SU-DHL-6 (cell line): ENCODE measurements around the gene PCSK1.

Experiments
- H2AFZ ChIP-seq: fragments of 200-600 bp; sonication (generic); 2 replicates; pipeline ENCODE4 v1.6.1; 2014; ENCODE audit warnings: low read depth, mild to moderate bottlenecking, moderate library complexity, mixed read lengths, antibody characterized with exemption, low read length; ENCODE audit not compliant: severe bottlenecking
- H3F3A ChIP-seq: fragments of 200-600 bp; shearing (Covaris generic); 2 replicates; pipeline ENCODE4 v1.6.0; 2016; ENCODE audit warnings: antibody characterized with exemption, mild to moderate bottlenecking; ENCODE audit not compliant: insufficient read depth
- H3K27ac ChIP-seq: fragments of 200-600 bp; sonication (generic); 2 replicates; pipeline ENCODE4 v1.5.1; 2016; ENCODE audit warnings: low read depth, mild to moderate bottlenecking, low read length, moderate library complexity, mixed read lengths
- H3K27me3 ChIP-seq: fragments of 200-600 bp; sonication (generic), shearing (Covaris generic); 2 replicates; pipeline ENCODE4 v1.6.0; 2014; ENCODE audit warnings: mild to moderate bottlenecking, low read length
- H3K36me3 ChIP-seq: fragments of 200-600 bp; sonication (generic); 2 replicates; pipeline ENCODE4 v1.6.1; 2014; ENCODE audit warnings: mild to moderate bottlenecking, low read length, mixed read lengths
- H3K4me2 ChIP-seq: fragments of 300-600, 200-600 bp; shearing (Covaris generic), sonication (generic); 2 replicates; pipeline ENCODE4 v1.6.0; 2014; ENCODE audit warnings: low read length, low read depth, mild to moderate bottlenecking; ENCODE audit not compliant: poor library complexity, severe bottlenecking
- H3K4me3 ChIP-seq: fragments of 200-600 bp; sonication (generic); 2 replicates; pipeline ENCODE4 v1.5.1; 2014; ENCODE audit warnings: antibody characterized with exemption, low read length, mild to moderate bottlenecking, mixed read lengths; ENCODE audit not compliant: insufficient read depth, poor library complexity, severe bottlenecking
- H3K79me2 ChIP-seq: fragments of 200-600 bp; sonication (generic); 2 replicates; pipeline ENCODE4 v1.6.1; 2014; ENCODE audit warnings: mild to moderate bottlenecking, low read length, moderate library complexity; ENCODE audit not compliant: insufficient read depth
- H3K9ac ChIP-seq: fragments of 200-600 bp; sonication (generic); 2 replicates; pipeline ENCODE4 v1.7.0; 2014; ENCODE audit warnings: mild to moderate bottlenecking, low read length
- H3K9me2 ChIP-seq: fragments of 200-600 bp; sonication (generic); replicated peaks from 2 replicates; pipeline ENCODE4 v1.6.1; 2014; ENCODE audit warnings: low read length; ENCODE audit not compliant: insufficient read depth
- H3K9me3 ChIP-seq: fragments of 200-600 bp; sonication (generic); 2 replicates; pipeline ENCODE4 v1.6.1; 2014; ENCODE audit warnings: low read length, mixed read lengths; ENCODE audit not compliant: insufficient read depth
- H4K20me1 ChIP-seq: fragments of 200-600 bp; sonication (generic); 2 replicates; pipeline ENCODE4 v1.6.1; 2014; ENCODE audit warnings: low read depth, mild to moderate bottlenecking, antibody characterized with exemption, low read length, moderate library complexity, mixed read lengths
- CTCF ChIP-seq: fragments of 200-600 bp; sonication (generic); IDR thresholded peaks from one replicate; pipeline ENCODE4 v1.5.1; 2017; ENCODE audit warnings: antibody characterized with exemption, mild to moderate bottlenecking, low read length, moderate library complexity; ENCODE audit not compliant: insufficient read depth, poor library complexity, severe bottlenecking
- EZH2phosphoT487 ChIP-seq: fragments of 200-600 bp; sonication (generic), shearing (Covaris generic); conservative IDR thresholded peaks from 2 replicates; pipeline ENCODE4 v1.6.1; 2018; ENCODE audit warnings: mild to moderate bottlenecking, antibody characterized with exemption, low read length, moderate library complexity, mixed read lengths

The PCSK1 gene

GRCh38 chr5:96447949-96448348, 14.9 kb upstream of the PCSK1 start:
- Histone ChIP-seq H3K36me3 (no peaks in the 10 kb centered on the region), H3K27me3 (no peaks in the 10 kb centered on the region), H3K4me3 (no peak overlapping the region), H3K27ac (no peak overlapping the region), H3K4me2 (no peak overlapping the region), H3K9ac (no peak overlapping the region), H3K9me2 (no peaks in the 10 kb centered on the region), H3F3A (no peaks in the 10 kb centered on the region), H3K79me2 (no peaks in the 10 kb centered on the region), H2AFZ (no peak overlapping the region), H3K9me3 (no peaks in the 10 kb centered on the region), H4K20me1 (no peaks in the 10 kb centered on the region)
- TF ChIP-seq CTCF = no peak
- no peak for TF ChIP-seq EZH2phosphoT487

DNA sequence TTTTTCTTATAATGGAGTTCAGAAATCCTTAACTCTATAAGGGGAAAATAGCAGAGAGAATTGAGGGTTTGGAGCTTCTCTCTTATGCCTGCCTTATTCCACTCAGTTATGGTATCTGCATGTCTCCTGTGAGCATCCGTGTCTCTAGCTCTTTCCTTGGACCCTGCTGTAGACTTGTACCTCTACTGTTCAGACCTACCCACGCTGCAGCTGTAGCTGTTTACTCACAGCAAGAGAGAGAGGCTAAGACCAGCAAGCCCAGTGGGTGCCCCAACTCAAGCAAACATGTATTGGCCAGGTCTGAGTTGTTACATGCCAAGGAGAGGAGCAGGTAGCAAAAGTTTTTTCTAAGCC, 7.1 kb upstream of the PCSK1 start:
- Histone ChIP-seq H3K27ac (no peak overlapping the region), H4K20me1 (no peaks in the 10 kb centered on the region), H2AFZ (no peak overlapping the region), H3F3A (no peaks in the 10 kb centered on the region), H3K36me3 (no peaks in the 10 kb centered on the region), H3K4me2 (no peak overlapping the region), H3K27me3 (no peaks in the 10 kb centered on the region), H3K79me2 (no peaks in the 10 kb centered on the region), H3K9ac (no peak overlapping the region), H3K9me2 (no peaks in the 10 kb centered on the region), H3K4me3 (no peak overlapping the region), H3K9me3 (no peaks in the 10 kb centered on the region)
- no peak for TF ChIP-seq EZH2phosphoT487
- TF ChIP-seq CTCF = no peak

GRCh38 chr5:96439477-96440184, 6.6 kb upstream of the PCSK1 start:
- no peaks in the 10 kb centered on the region for H3K9me3 ChIP-seq
- TF ChIP-seq CTCF (no peak), EZH2phosphoT487 (no peak)
- H3K4me3 ChIP-seq = no peak overlapping the region
- H3K9ac ChIP-seq = no peak overlapping the region
- no peaks in the 10 kb centered on the region for H3K9me2 ChIP-seq
- no peaks in the 10 kb centered on the region for H4K20me1 ChIP-seq
- H3K27me3 ChIP-seq = no peaks in the 10 kb centered on the region
- no peaks in the 10 kb centered on the region for H3K79me2 ChIP-seq
- H3K27ac ChIP-seq = no peak overlapping the region
- H3K36me3 ChIP-seq = no peaks in the 10 kb centered on the region
- no peak overlapping the region for H3K4me2 ChIP-seq
- H3F3A ChIP-seq = no peaks in the 10 kb centered on the region
- no peak overlapping the region for H2AFZ ChIP-seq
